GM12872 (cell line): ENCODE measurements around the gene ANK3.

ENCODE experiments used
- CTCF ChIP-seq: IDR thresholded peaks from 3 replicates; pipeline ENCODE4 v1.5.1; 2011; ENCODE audit warnings: low read depth, mild to moderate bottlenecking, low read length, moderate library complexity; ENCODE audit not compliant: insufficient read depth

ANK3 gene

GRCh38 chr10:60099998-60100747 lies 289.5 kb downstream of the ANK3 start:
- peak; percentile 58 for TF ChIP-seq CTCF

- peak; percentile 49; the same call in 2 of the 3 replicates for TF ChIP-seq CTCF
Measured at GRCh38 chr10:60098677-60099601, 290.7 kb downstream of the ANK3 start.

GRCh38 chr10:60096761-60097513 lies 292.7 kb downstream of the ANK3 start:
- no peak for TF ChIP-seq CTCF

- TF ChIP-seq CTCF: no peak
Measured at GRCh38 chr10:60093317-60093716, 296.4 kb downstream of the ANK3 start.

GRCh38 chr10:60086862-60087261 lies 302.8 kb downstream of the ANK3 start:
- no peak for TF ChIP-seq CTCF

- TF ChIP-seq CTCF: no peak
Measured at GRCh38 chr10:60086421-60086820, 303.3 kb downstream of the ANK3 start.
